Measurements from ENCODE around the gene PPP1R3F. TPM values are rescaled to one million over a fixed set of nuclear protein-coding genes. Genes with fewer than 3 reads are reported as not detected.
"Not testable (repeated sequence)": the region's sequence is repeated elsewhere in the genome, so short reads cannot be mapped to it uniquely, and the experiment has no call there.

The PPP1R3F gene
- total RNA-seq, 2 experiments from 2014 or later, result 2.1 to 2.5 TPM

DNA sequence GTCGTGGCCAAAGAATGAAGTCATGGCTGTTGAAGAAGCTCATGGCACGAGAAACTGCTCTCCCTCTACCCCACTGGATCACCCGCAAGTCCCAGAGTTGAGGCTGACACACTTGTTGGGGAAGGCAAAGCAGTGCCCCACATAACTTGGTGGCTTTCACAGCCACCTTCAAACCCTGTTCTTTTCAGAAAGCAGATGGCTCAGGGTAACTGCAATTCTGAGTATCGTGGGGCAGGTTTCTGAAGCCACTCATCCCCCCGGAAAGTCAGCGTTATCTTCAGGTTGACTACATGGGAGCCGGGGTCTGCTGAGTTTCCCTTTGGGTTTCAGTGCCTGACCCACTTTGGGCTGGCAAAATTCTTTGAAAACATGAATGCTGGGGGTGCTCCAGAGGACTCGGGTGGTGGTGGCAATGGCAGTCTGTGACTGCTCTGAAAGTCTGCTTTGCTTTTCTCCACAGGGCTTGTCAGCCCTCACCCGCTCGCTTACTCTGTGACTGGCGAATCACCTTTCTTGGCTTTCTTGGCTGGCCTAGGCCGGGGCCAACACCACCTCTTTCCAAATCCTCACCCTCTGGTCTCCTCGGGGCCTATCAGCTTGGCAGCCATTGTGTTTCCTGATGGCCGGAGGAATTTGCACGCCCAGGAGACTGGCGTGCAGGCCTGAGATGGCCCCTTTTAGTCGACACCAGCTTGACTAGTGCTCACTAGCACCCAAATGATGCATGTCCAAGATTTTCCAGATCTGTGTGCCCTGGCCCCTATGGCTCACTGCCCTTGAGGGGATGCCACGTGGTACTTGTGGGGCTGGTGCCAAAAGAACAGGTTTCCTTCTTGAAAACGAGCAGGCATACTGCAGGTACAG, 7.3 kb downstream of the PPP1R3F start:
- Mint-ChIP-seq H3K9me3 (no peaks in the 10 kb centered on the region), H3K36me3 (peaks cover 15% of the 10 kb centered on the region), H3K27me3 (no peaks in the 10 kb centered on the region), H3K4me1 (peaks cover 69% of the 10 kb centered on the region), H3K4me3 (no peak overlapping the region), H3K27ac (peak overlapping the region; percentile 87)
- peak; percentile 40 for DNase-seq

- Mint-ChIP-seq H3K36me3 (peaks cover 15% of the 10 kb centered on the region), H3K27ac (peak overlapping the region; percentile 87), H3K4me1 (peaks cover 74% of the 10 kb centered on the region), H3K9me3 (no peaks in the 10 kb centered on the region), H3K4me3 (peak overlapping the region; percentile 9), H3K27me3 (no peaks in the 10 kb centered on the region)
- no peak for DNase-seq
These were observed 7.9 kb downstream of the PPP1R3F start for GRCh38 chrX:49277535-49277830.

GRCh38 chrX:49278081-49278480, 8.5 kb downstream of the PPP1R3F start:
- no peak for DNase-seq
- peak overlapping the region; percentile 87 for H3K27ac Mint-ChIP-seq
- H3K4me1 Mint-ChIP-seq, result peaks cover 72% of the 10 kb centered on the region
- no peaks in the 10 kb centered on the region for H3K27me3 Mint-ChIP-seq
- no peaks in the 10 kb centered on the region for H3K9me3 Mint-ChIP-seq
- peak overlapping the region; percentile 9 for H3K4me3 Mint-ChIP-seq
- H3K36me3 Mint-ChIP-seq, result peaks cover 15% of the 10 kb centered on the region

- H3K9me3 Mint-ChIP-seq, result no peaks in the 10 kb centered on the region
- H3K36me3 Mint-ChIP-seq, result no peaks in the 10 kb centered on the region
- peaks cover 39% of the 10 kb centered on the region for H3K4me1 Mint-ChIP-seq
- no peaks in the 10 kb centered on the region for H3K27me3 Mint-ChIP-seq
- no peak overlapping the region for H3K27ac Mint-ChIP-seq
- H3K4me3 Mint-ChIP-seq, result no peak overlapping the region
- no peak for DNase-seq
These were observed 13.0 kb downstream of the PPP1R3F start for GRCh38 chrX:49282647-49283011.

GRCh38 chrX:49284212-49284611, 14.6 kb downstream of the PPP1R3F start:
- no peak for DNase-seq
- H3K27ac Mint-ChIP-seq, result no peak overlapping the region
- no peaks in the 10 kb centered on the region for H3K27me3 Mint-ChIP-seq
- no peaks in the 10 kb centered on the region for H3K9me3 Mint-ChIP-seq
- no peak overlapping the region for H3K4me3 Mint-ChIP-seq
- H3K4me1 Mint-ChIP-seq, result peaks cover 39% of the 10 kb centered on the region
- no peaks in the 10 kb centered on the region for H3K36me3 Mint-ChIP-seq

- Mint-ChIP-seq H3K27me3 (no peaks in the 10 kb centered on the region), H3K9me3 (no peaks in the 10 kb centered on the region), H3K27ac (no peak overlapping the region), H3K4me3 (no peak overlapping the region), H3K36me3 (no peaks in the 10 kb centered on the region), H3K4me1 (peaks cover 27% of the 10 kb centered on the region)
- DNase-seq, result no peak
These were observed 16.5 kb downstream of the PPP1R3F start for GRCh38 chrX:49286136-49286535.

DNA sequence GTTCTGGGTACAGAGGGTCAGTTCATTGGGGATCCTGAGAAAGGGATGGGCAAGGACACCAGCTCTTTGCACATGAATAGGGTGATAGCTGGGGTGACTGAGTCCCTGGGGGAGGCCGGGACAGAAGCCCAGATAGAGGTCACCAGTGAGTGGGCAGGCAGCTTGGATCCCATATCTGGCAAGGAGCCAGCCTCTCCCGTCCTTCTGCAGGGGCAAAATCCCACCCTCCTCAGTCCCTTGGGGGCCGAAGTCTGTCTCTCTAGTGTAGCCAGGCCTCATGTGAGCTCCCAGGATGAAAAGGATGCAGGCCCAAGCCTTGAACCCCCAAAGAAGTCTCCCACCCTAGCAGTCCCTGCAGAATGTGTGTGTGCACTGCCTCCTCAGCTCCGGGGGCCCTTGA, 17.0 kb downstream of the PPP1R3F start:
- no peak overlapping the region for H3K27ac Mint-ChIP-seq
- peaks cover 27% of the 10 kb centered on the region for H3K4me1 Mint-ChIP-seq
- H3K27me3 Mint-ChIP-seq, result no peaks in the 10 kb centered on the region
- no peaks in the 10 kb centered on the region for H3K36me3 Mint-ChIP-seq
- H3K9me3 Mint-ChIP-seq, result no peaks in the 10 kb centered on the region
- DNase-seq, result no peak
- no peak overlapping the region for H3K4me3 Mint-ChIP-seq

- no peak overlapping the region for H3K4me3 Mint-ChIP-seq
- no peaks in the 10 kb centered on the region for H3K9me3 Mint-ChIP-seq
- no peak overlapping the region for H3K27ac Mint-ChIP-seq
- H3K36me3 Mint-ChIP-seq, result no peaks in the 10 kb centered on the region
- peaks cover 27% of the 10 kb centered on the region for H3K4me1 Mint-ChIP-seq
- no peak for DNase-seq
- H3K27me3 Mint-ChIP-seq, result no peaks in the 10 kb centered on the region
These were observed 18.1 kb downstream of the PPP1R3F start for GRCh38 chrX:49287665-49288064.

DNA sequence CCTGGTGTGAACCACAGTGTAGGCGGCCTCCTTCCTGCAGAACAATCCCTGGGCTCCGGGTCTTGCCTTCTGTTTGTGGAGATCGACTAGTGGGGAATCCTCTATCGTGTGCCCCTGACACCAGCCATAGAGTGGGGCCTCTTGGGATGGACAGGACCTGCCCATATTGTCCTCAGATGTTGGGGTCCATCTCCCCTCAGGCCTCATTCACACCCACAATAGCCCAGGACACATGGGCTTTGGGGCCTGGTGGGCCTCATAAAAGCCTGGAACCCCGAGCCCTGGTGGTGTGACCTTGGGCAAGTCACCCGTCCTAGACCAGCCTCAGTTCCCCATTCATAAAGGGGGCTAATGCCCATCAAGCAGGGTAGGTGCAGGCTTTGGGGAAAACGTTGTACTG, 20.6 kb downstream of the PPP1R3F start:
- H3K27ac Mint-ChIP-seq, result no peak overlapping the region
- no peaks in the 10 kb centered on the region for H3K27me3 Mint-ChIP-seq
- H3K4me3 Mint-ChIP-seq, result no peak overlapping the region
- H3K36me3 Mint-ChIP-seq, result no peaks in the 10 kb centered on the region
- no peak for DNase-seq
- peaks cover 22% of the 10 kb centered on the region for H3K4me1 Mint-ChIP-seq
- no peaks in the 10 kb centered on the region for H3K9me3 Mint-ChIP-seq

DNA sequence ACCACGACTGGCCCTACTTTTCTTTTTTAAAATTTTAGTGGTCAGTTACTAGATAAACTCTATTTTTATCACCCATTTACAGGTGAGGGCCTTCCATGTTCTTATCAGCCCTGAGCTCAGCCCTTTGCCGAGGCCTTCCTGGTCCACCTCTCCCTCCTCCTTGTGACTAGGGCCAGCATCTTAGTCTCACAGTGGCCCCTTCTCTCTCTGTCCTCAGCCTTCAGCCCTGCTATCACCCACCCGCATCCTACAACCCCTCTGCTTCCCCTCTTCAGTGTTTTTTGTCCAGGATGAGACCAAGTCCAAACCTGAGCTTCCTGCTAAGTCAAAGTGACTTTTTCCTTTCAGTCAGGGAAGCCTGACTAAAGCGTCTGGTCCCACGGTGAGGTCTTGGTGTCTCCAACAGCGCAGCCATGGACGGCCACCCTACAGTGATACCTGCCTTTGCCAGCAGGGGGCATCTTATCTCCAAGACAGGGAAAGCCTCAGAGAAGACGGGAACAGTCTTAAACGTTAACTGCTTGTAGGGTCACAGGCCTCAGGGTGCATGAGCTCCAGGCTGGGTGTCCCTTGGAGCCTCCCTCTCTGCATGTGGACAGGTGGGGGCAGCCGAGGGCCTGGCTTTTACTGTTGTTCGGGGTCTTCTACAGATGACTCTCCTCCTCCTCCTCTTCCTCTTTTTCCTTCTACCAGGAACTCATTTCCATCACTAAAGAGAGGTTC, 22.2 kb downstream of the PPP1R3F start:
- DNase-seq, result peak; percentile 63
- Mint-ChIP-seq H3K36me3 (no peaks in the 10 kb centered on the region), H3K4me3 (no peak overlapping the region), H3K27me3 (no peaks in the 10 kb centered on the region), H3K27ac (no peak overlapping the region), H3K4me1 (peaks cover 24% of the 10 kb centered on the region), H3K9me3 (no peaks in the 10 kb centered on the region)

GRCh38 chrX:49292400-49293362, 23.1 kb downstream of the PPP1R3F start:
- Mint-ChIP-seq H3K9me3 (no peaks in the 10 kb centered on the region), H3K27me3 (no peaks in the 10 kb centered on the region), H3K27ac (no peak overlapping the region), H3K4me1 (peaks cover 21% of the 10 kb centered on the region), H3K36me3 (no peaks in the 10 kb centered on the region), H3K4me3 (no peak overlapping the region)
- no peak for DNase-seq

- DNase-seq, H3K36me3 Mint-ChIP-seq, H3K27me3 Mint-ChIP-seq, H3K27ac Mint-ChIP-seq, H3K4me1 Mint-ChIP-seq, H3K4me3 Mint-ChIP-seq, H3K9me3 Mint-ChIP-seq: not testable (repeated sequence)
These were observed 29.7 kb downstream of the PPP1R3F start for GRCh38 chrX:49299293-49299692.

- Mint-ChIP-seq H3K36me3 (peaks cover 2% of the 10 kb centered on the region), H3K27me3 (no peaks in the 10 kb centered on the region), H3K4me3 (no peak overlapping the region), H3K27ac (no peak overlapping the region), H3K9me3 (no peaks in the 10 kb centered on the region), H3K4me1 (peaks cover 3% of the 10 kb centered on the region)
- no peak for DNase-seq
These were observed 31.1 kb downstream of the PPP1R3F start for GRCh38 chrX:49300703-49301102.

- no peak within 1 kb of the TSS for H3K27ac Mint-ChIP-seq
- H3K9me3 Mint-ChIP-seq, result no peaks in the 10 kb centered on the region
These were observed 33.8 kb downstream of the PPP1R3F start, which contains the start of gene GAGE10 for GRCh38 chrX:49303346-49303745. Gene GAGE10 (plus strand): TSS chrX:49303646. CDS start chrX:49304860, 1,214 bp downstream.

GRCh38 chrX:49307775-49308174, 38.2 kb downstream of the PPP1R3F start:
- peaks cover 19% of the 10 kb centered on the region for H3K4me1 Mint-ChIP-seq
- H3K27me3 Mint-ChIP-seq, DNase-seq, H3K4me3 Mint-ChIP-seq, H3K9me3 Mint-ChIP-seq, H3K27ac Mint-ChIP-seq, H3K36me3 Mint-ChIP-seq: not testable (repeated sequence)

More at GRCh38 chrX:49303346-49303745, 33.8 kb downstream of the PPP1R3F start, which contains the start of gene GAGE10:
- no peak for DNase-seq
- no peaks in the 10 kb centered on the region for H3K27me3 Mint-ChIP-seq
- H3K36me3 Mint-ChIP-seq, result peaks cover 2% of the 10 kb centered on the region
- H3K4me1 Mint-ChIP-seq, result no peaks in the 10 kb centered on the region
- H3K4me3 Mint-ChIP-seq, result no peak within 1 kb of the TSS

Data from activated naive CD8-positive, alpha-beta T cell treated with anti-CD3 and anti-CD28 coated beads for 36 hours (primary cell).